HG03378 (cell line): ENCODE results near the gene MAP3K10.

ENCODE experiments used
- ATAC-seq: cut with Tn5 transposase; IDR thresholded peaks from one replicate; pipeline ENCODE4 v1.9.1; 2021; ENCODE audit warnings: mild to moderate bottlenecking, moderate library complexity; ENCODE audit not compliant: unreplicated experiment

The MAP3K10 gene

GRCh38 chr19:40247178-40247577 is 56.0 kb downstream of the MAP3K10 start:
- ATAC-seq = no peak

- no peak for ATAC-seq
Measured at GRCh38 chr19:40247735-40248262, 56.6 kb downstream of the MAP3K10 start.

- no peak for ATAC-seq
Measured at GRCh38 chr19:40249201-40249600, 58.0 kb downstream of the MAP3K10 start.

GRCh38 chr19:40249781-40250180 is 58.6 kb downstream of the MAP3K10 start:
- ATAC-seq = no peak

GRCh38 chr19:40251244-40251643 is 60.0 kb downstream of the MAP3K10 start:
- ATAC-seq = no peak

GRCh38 chr19:40251991-40252390 is 60.8 kb downstream of the MAP3K10 start:
- ATAC-seq = no peak

GRCh38 chr19:40252395-40252794 is 61.2 kb downstream of the MAP3K10 start:
- ATAC-seq = no peak

GRCh38 chr19:40253611-40254092 is 62.4 kb downstream of the MAP3K10 start:
- ATAC-seq = no peak

- ATAC-seq = no peak
Measured at GRCh38 chr19:40254714-40255418, 63.6 kb downstream of the MAP3K10 start.

GRCh38 chr19:40255619-40256166 is 64.5 kb downstream of the MAP3K10 start:
- no peak for ATAC-seq

- ATAC-seq = no peak
Measured at GRCh38 chr19:40256512-40256911, 65.3 kb downstream of the MAP3K10 start.

GRCh38 chr19:40257096-40257517 is 65.9 kb downstream of the MAP3K10 start:
- ATAC-seq = no peak

- no peak for ATAC-seq
Measured at GRCh38 chr19:40261631-40262030, 70.4 kb downstream of the MAP3K10 start.

GRCh38 chr19:40262422-40262821 is 71.2 kb downstream of the MAP3K10 start:
- ATAC-seq = no peak

GRCh38 chr19:40263440-40264313 is 72.5 kb downstream of the MAP3K10 start:
- no peak for ATAC-seq

GRCh38 chr19:40264314-40265054 is 73.3 kb downstream of the MAP3K10 start:
- no peak for ATAC-seq
